ENCODE measurements around the gene SSNA1. TPM values are rescaled to one million over a fixed set of nuclear protein-coding genes. Genes with fewer than 3 reads are reported as not detected.

SSNA1 gene
- total and polyA plus RNA-seq, 9 of the 15 experiments (the other 6 are each of a cell fraction or from before 2014, with no cell fraction given): 1.9 to 130 (median 57.1) TPM

DNA sequence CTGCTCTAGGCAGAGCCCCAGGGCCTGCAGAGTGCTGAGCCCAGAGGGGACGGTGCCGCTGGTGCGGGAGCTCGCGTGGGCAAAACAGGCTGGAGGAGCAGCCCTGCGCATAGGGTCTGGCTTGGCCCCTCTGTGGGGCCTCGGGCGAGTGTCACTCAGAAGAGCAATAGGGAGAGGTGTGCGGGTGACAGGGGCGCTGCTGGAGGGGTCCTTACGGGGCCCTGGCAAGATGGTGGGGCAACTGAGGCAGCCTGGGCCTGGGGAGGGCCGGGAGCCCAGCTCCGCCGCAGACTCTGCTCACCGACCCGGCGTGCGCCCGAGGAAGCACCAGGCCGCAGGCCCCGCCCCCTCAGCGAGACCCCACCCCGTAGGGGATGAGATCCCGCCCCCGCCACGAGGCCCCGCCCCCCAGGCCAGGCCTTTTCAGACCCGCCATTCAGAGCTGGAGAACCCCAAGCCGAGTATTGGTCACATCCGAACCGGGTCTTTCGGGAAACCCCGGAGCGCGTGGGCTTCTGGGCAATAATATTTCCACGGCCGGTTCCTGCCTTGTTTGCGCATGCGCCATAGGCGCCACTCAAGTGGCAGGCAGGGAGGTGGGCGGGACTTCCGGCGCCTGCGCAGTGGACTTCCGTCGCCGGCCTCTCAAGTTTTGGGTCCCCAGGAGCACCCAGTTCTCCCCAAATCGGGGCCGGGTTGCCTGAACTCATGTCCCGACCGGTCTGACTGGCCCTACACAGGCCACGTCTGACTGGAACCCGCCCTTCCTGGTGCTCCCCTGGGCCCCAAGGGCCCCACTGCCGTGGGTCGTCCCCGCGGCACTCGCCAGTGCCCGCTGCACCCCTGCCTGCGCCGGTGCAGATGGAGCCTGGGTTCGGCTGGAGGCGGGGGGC, 34.8 kb downstream of the SSNA1 start (continued):
- TF ChIP-seq SP2 (IDR thresholded peaks at IDR 0.05; ENCODE audit: extremely low read depth, low read depth, low read length, poor library complexity, severe bottlenecking) (peak; percentile 56), SOX6 (IDR thresholded peaks at IDR 0.05) (no peak), ZNF395 (CRISPR knock-in tag; IDR thresholded peaks at IDR 0.05) (0 out of 2 replicates have a peak, but pooled peaks have one; percentile 4), HOMEZ (CRISPR knock-in tag; IDR thresholded peaks at IDR 0.05) (no peak), KAT8 (IDR thresholded peaks at IDR 0.05; ENCODE audit: low read depth) (no peak), RAD51 (IDR thresholded peaks at IDR 0.05; ENCODE audit: borderline replicate concordance, low read depth) (no peak), ZBTB1 (CRISPR knock-in tag; IDR thresholded peaks at IDR 0.05; ENCODE audit: borderline replicate concordance, low read depth) (0 out of 2 replicates have a peak, but pooled peaks have one; percentile 6), TEAD1 (CRISPR knock-in tag; IDR thresholded peaks at IDR 0.05) (0 out of 4 replicates have a peak, but pooled peaks of 1 of the 2 experiments have one; percentile 12), U2AF2 (optimal IDR thresholded peaks at IDR 0.05; ENCODE audit: low read depth, low read length) (no peak), ATF4 (CRISPR knock-in tag; IDR thresholded peaks at IDR 0.05) (no peak), SIRT6 (IDR thresholded peaks at IDR 0.05; ENCODE audit: low read depth, low read length) (no peak), CBX2 (IDR thresholded peaks at IDR 0.05; ENCODE audit: insufficient read depth, low read length, poor library complexity, severe bottlenecking) (no peak), ASH1L (IDR thresholded peaks at IDR 0.05; ENCODE audit: borderline replicate concordance, low read depth, partially characterized antibody) (no peak), NCOA4 (IDR thresholded peaks at IDR 0.05; ENCODE audit: partially characterized antibody) (no peak)
- TF ChIP-seq, protein P1, sequence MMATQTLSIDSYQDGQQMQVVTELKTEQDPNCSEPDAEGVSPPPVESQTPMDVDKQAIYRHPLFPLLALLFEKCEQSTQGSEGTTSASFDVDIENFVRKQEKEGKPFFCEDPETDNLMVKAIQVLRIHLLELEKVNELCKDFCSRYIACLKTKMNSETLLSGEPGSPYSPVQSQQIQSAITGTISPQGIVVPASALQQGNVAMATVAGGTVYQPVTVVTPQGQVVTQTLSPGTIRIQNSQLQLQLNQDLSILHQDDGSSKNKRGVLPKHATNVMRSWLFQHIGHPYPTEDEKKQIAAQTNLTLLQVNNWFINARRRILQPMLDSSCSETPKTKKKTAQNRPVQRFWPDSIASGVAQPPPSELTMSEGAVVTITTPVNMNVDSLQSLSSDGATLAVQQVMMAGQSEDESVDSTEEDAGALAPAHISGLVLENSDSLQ (IDR thresholded peaks at IDR 0.05): peak; percentile 94
- TF ChIP-seq, protein P2, sequence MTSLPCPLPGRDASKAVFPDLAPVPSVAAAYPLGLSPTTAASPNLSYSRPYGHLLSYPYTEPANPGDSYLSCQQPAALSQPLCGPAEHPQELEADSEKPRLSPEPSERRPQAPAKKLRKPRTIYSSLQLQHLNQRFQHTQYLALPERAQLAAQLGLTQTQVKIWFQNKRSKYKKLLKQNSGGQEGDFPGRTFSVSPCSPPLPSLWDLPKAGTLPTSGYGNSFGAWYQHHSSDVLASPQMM (CRISPR knock-in tag; IDR thresholded peaks at IDR 0.05): no peak
- TF ChIP-seq, protein P3, sequence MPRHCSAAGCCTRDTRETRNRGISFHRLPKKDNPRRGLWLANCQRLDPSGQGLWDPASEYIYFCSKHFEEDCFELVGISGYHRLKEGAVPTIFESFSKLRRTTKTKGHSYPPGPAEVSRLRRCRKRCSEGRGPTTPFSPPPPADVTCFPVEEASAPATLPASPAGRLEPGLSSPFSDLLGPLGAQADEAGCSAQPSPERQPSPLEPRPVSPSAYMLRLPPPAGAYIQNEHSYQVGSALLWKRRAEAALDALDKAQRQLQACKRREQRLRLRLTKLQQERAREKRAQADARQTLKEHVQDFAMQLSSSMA (CRISPR knock-in tag; IDR thresholded peaks at IDR 0.05): no peak
- TF ChIP-seq, protein P4, sequence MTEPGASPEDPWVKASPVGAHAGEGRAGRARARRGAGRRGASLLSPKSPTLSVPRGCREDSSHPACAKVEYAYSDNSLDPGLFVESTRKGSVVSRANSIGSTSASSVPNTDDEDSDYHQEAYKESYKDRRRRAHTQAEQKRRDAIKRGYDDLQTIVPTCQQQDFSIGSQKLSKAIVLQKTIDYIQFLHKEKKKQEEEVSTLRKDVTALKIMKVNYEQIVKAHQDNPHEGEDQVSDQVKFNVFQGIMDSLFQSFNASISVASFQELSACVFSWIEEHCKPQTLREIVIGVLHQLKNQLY (CRISPR knock-in tag; conservative IDR thresholded peaks at IDR 0.05): no peak
